Neuronal stem cell (in vitro differentiated cells): ENCODE results near the gene PDPK1.
"Not testable (repeated sequence)": the region's sequence is repeated elsewhere in the genome, so short reads cannot be mapped to it uniquely, and the experiment has no call there.

Source experiments
- DNase-seq: peaks from one replicate; pipeline ENCODE4 v3.0.0-alpha.2; 2013; ENCODE audit warnings: low spot score
- H2AFZ ChIP-seq: one replicate; pipeline ENCODE4 v1.6.1; 2013; ENCODE audit warnings: mild to moderate bottlenecking, low read length, inconsistent platforms
- H2AK5ac ChIP-seq: 2 replicates; pipeline ENCODE4 v1.6.1; 2013; ENCODE audit warnings: low read depth, mild to moderate bottlenecking, inconsistent platforms, low read length, moderate library complexity, mixed read lengths
- H2BK120ac ChIP-seq: 2 replicates; pipeline ENCODE4 v1.6.1; 2013; ENCODE audit warnings: low read depth, mild to moderate bottlenecking, inconsistent platforms, low read length, moderate library complexity, mixed read lengths
- H2BK12ac ChIP-seq: one replicate; pipeline ENCODE4 v1.6.1; 2013; ENCODE audit warnings: low read length, inconsistent platforms
- H2BK15ac ChIP-seq: 2 replicates; pipeline ENCODE4 v1.6.1; 2013; ENCODE audit warnings: mild to moderate bottlenecking, low read length, inconsistent platforms, mixed read lengths
- H2BK5ac ChIP-seq: one replicate; pipeline ENCODE4 v1.6.1; 2013; ENCODE audit warnings: inconsistent platforms, mild to moderate bottlenecking, low read length, moderate library complexity
- H3K14ac ChIP-seq: one replicate; pipeline ENCODE4 v1.6.1; 2013; ENCODE audit warnings: low read length, inconsistent platforms
- H3K18ac ChIP-seq: 2 replicates; pipeline ENCODE4 v1.6.1; 2013; ENCODE audit warnings: low read length, inconsistent platforms
- H3K23ac ChIP-seq: 2 replicates; pipeline ENCODE4 v1.6.1; 2013; ENCODE audit warnings: low read depth, mild to moderate bottlenecking, mixed read lengths, low read length, inconsistent platforms; ENCODE audit not compliant: poor library complexity
- H3K27ac ChIP-seq: replicated peaks from 3 replicates; pipeline ENCODE4 v1.5.1; 2013; ENCODE audit warnings: low read length, inconsistent platforms
- H3K27me3 ChIP-seq, 3 experiments: 2 replicates each; pipeline ENCODE4 v1.6.1; 2013; ENCODE audit warnings: low read length in 3 of 3, mild to moderate bottlenecking in 2 of 3, inconsistent platforms in 1 of 3, low read depth in 1 of 3, mixed read lengths in 1 of 3, moderate library complexity in 1 of 3; ENCODE audit not compliant: control insufficient read depth in 3 of 3, insufficient read depth in 3 of 3
- H3K36me3 ChIP-seq, 2 donors: replicated peaks in 1 of 2; 2 replicates each; pipeline ENCODE4 v1.6.1; 2013; ENCODE audit warnings: low read length in 2 of 2; ENCODE audit not compliant: control insufficient read depth in 2 of 2, insufficient read depth in 2 of 2
- H3K4ac ChIP-seq: 2 replicates; pipeline ENCODE4 v1.6.1; 2013; ENCODE audit warnings: inconsistent platforms, mild to moderate bottlenecking, low read length, moderate library complexity
- H3K4me1 ChIP-seq, 2 donors: 1 replicate in 1 of 2; 2 replicates in 1 of 2; pipeline ENCODE4 v1.6.1; 2013; ENCODE audit warnings: low read length in 2 of 2, low read depth in 1 of 2; ENCODE audit not compliant: control insufficient read depth in 2 of 2, insufficient read depth in 1 of 2
- H3K4me2 ChIP-seq: one replicate; pipeline ENCODE4 v1.6.1; 2013; ENCODE audit warnings: mild to moderate bottlenecking, low read length, inconsistent platforms; ENCODE audit not compliant: insufficient read depth, poor library complexity, severe bottlenecking
- H3K4me3 ChIP-seq, 2 donors: 2 replicates each; pipeline ENCODE4 v1.5.1; 2013; ENCODE audit warnings: low read length in 2 of 2, mild to moderate bottlenecking in 2 of 2, inconsistent platforms in 1 of 2, moderate library complexity in 1 of 2
- H3K79me1 ChIP-seq: one replicate; pipeline ENCODE4 v1.6.1; 2013; ENCODE audit warnings: low read depth, mild to moderate bottlenecking, inconsistent platforms, low read length, moderate library complexity
- H3K9ac ChIP-seq: one replicate; pipeline ENCODE4 v1.6.1; 2013; ENCODE audit warnings: mild to moderate bottlenecking, low read depth, low read length, inconsistent platforms; ENCODE audit not compliant: poor library complexity
- H3K9me3 ChIP-seq, 2 donors: replicated peaks in 1 of 2; 2 replicates each; pipeline versions ENCODE3 to v1.6.1; 2013; ENCODE audit warnings: low read length in 2 of 2, mild to moderate bottlenecking in 2 of 2, inconsistent platforms in 1 of 2, low read depth in 1 of 2, mixed read lengths in 1 of 2, moderate library complexity in 1 of 2; ENCODE audit not compliant: control insufficient read depth in 2 of 2, insufficient read depth in 1 of 2
- H4K8ac ChIP-seq: one replicate; pipeline ENCODE4 v1.6.1; 2013; ENCODE audit warnings: low read depth, mild to moderate bottlenecking, inconsistent platforms, low read length, moderate library complexity
- H4K91ac ChIP-seq: one replicate; pipeline ENCODE4 v1.6.1; 2013; ENCODE audit warnings: low read length, low read depth, mild to moderate bottlenecking, inconsistent platforms; ENCODE audit not compliant: poor library complexity
- WGBS, 2 donors: extraction: QIAGEN DNeasy Blood & Tissue Kit; methylation state at CpG; one replicate each; pipeline ENCODE4 v1.1.7; 2013; ENCODE audit warnings: missing lambda C conversion rate in 2 of 2, mixed read lengths in 1 of 2; ENCODE audit not compliant: insufficient read length in 2 of 2, insufficient replicate concordance in 1 of 2; ENCODE audit errors: extremely low coverage in 2 of 2; 5-methylcytosine and 5-hydroxymethylcytosine counted together

The PDPK1 gene

DNA sequence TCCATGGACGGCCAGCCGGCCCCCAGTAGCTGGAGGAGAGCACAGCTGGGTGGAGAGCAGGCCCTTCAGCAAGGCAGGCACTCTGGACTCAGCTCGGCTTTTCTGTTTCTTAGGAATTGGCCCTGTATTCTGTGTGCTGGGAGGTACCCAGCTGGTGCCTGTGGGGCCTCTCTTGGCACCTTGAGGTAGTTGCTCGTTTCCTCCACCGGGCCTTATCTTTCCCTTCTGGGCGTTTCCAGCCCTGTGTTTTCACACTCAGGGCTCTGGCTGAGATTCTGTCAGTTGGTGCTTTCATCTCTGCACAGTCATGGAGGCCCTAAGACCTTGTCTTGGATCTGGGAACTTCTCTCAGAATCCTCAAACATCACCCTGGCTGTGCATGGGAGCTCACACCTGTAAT lies 29.7 kb downstream of the PDPK1 start:
- not testable (repeated sequence) for H3K36me3 ChIP-seq, DNase-seq, H3K18ac ChIP-seq, H3K4ac ChIP-seq, H3K4me1 ChIP-seq, H3K14ac ChIP-seq, H3K4me2 ChIP-seq, H4K8ac ChIP-seq, H3K9ac ChIP-seq, H2BK15ac ChIP-seq, H2BK5ac ChIP-seq, H4K91ac ChIP-seq, H3K27me3 ChIP-seq, H3K4me3 ChIP-seq, H3K79me1 ChIP-seq, H2BK120ac ChIP-seq, H2BK12ac ChIP-seq, H2AK5ac ChIP-seq, H3K9me3 ChIP-seq, H3K27ac ChIP-seq, H3K23ac ChIP-seq, H2AFZ ChIP-seq
- no CpG with 5 or more reads among the region's 6 CpGs for WGBS, 2 donors

DNA sequence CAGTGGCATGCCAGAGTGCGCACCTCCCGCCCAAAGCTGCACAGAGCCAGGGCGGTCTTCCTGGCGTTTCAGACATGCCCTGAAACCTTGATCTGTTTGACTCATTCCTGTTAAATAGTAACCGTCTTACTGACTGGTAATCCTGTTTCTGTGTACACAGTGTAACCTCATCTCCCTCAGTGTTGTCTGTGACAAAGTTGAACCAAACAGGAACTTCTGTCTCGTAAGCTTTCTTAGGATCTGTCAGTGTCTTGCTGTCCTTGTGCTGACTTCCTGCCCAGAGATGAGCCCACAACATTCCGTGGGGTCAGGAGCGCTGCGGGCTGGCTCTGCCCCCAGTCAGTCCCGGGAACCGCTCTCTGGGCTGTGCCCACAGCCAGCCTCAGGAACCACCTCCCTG lies 30.8 kb downstream of the PDPK1 start:
- H2BK12ac ChIP-seq, H3K4me1 ChIP-seq, H3K27ac ChIP-seq, H3K27me3 ChIP-seq, H2AFZ ChIP-seq, H4K8ac ChIP-seq, H3K18ac ChIP-seq, H3K4ac ChIP-seq, H3K9me3 ChIP-seq, H2BK5ac ChIP-seq, H3K23ac ChIP-seq, H2AK5ac ChIP-seq, H2BK15ac ChIP-seq, H3K4me3 ChIP-seq, H3K14ac ChIP-seq, H3K36me3 ChIP-seq, DNase-seq, H4K91ac ChIP-seq, H2BK120ac ChIP-seq, H3K9ac ChIP-seq, H3K4me2 ChIP-seq, H3K79me1 ChIP-seq: not testable (repeated sequence)
- no CpG with 5 or more reads among the region's 11 CpGs for WGBS, 2 donors

DNA sequence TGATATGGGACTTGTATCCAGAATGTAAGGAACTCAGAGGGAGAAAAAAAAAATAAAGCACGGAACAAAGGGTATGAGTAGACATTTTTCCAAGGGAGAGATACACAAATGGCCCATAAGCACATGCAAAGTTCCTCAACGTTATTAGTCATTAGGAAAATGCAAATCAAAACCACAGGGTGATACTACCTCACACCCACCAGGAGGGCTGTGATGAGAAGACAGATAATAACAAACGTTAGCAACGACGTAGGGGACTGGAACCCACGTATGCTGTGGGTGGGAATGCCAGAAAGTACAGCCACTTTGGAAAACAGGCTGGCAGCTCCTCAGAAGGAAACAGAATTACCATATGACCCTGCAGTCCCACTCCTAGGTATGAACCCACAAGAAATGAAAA lies 34.9 kb downstream of the PDPK1 start:
- H3K4ac ChIP-seq, H2BK15ac ChIP-seq, H3K4me3 ChIP-seq, H2AK5ac ChIP-seq, H3K27ac ChIP-seq, H3K4me2 ChIP-seq, H3K27me3 ChIP-seq, H3K36me3 ChIP-seq, H4K91ac ChIP-seq, H3K9me3 ChIP-seq, H4K8ac ChIP-seq, H3K79me1 ChIP-seq, DNase-seq, H2AFZ ChIP-seq, H2BK5ac ChIP-seq, H3K4me1 ChIP-seq, H2BK12ac ChIP-seq, H3K9ac ChIP-seq, H2BK120ac ChIP-seq, H3K23ac ChIP-seq, H3K18ac ChIP-seq, H3K14ac ChIP-seq: not testable (repeated sequence)
- WGBS, 2 donors: no CpG with 5 or more reads among the region's 6 CpGs

DNA sequence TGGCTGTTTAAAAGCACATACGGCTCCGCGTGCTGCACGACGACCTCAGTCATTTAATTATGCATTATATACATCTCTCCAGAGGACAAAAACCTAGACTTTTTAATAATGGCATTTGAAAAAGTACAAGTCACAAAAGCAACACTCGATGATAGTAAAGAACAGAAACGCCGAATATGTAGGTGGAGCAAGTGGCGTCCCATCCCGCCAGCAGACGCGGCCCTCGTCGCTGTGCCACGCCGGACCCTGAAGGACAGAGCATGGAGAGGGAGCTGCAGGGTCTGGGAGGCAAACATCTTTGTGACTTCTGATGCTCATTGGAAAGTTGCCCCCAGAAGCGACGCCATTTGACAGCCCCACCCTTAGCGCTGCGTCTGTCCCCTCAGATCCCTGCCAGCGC lies 38.0 kb downstream of the PDPK1 start:
- not testable (repeated sequence) for H3K79me1 ChIP-seq, H3K14ac ChIP-seq, H3K4me3 ChIP-seq, H3K9ac ChIP-seq, H2BK12ac ChIP-seq, H2BK15ac ChIP-seq, H3K4ac ChIP-seq, H3K18ac ChIP-seq, H4K91ac ChIP-seq, H2AFZ ChIP-seq, H3K4me1 ChIP-seq, H2AK5ac ChIP-seq, H2BK120ac ChIP-seq, H3K9me3 ChIP-seq, DNase-seq, H3K27me3 ChIP-seq, H3K4me2 ChIP-seq, H3K27ac ChIP-seq, H3K36me3 ChIP-seq, H3K23ac ChIP-seq, H2BK5ac ChIP-seq, H4K8ac ChIP-seq
- no CpG with 5 or more reads among the region's 21 CpGs for WGBS, 2 donors
